Colonic mucosa (tissue), 4 donors: ENCODE measurements around the gene NUP43. TPM values are rescaled to one million over a fixed set of nuclear protein-coding genes. Genes with fewer than 3 reads are reported as not detected.

ENCODE experiments used
- DNase-seq: peaks from one replicate; pipeline ENCODE4 v3.0.0-alpha.2; 2020
- H3K27ac ChIP-seq: fragments of 200-600 bp; one replicate; pipeline ENCODE4 v1.8.0; 2021
- H3K27me3 ChIP-seq: fragments of 200-600 bp; one replicate; pipeline ENCODE4 v1.8.0; 2021
- H3K36me3 ChIP-seq: fragments of 200-600 bp; one replicate; pipeline ENCODE4 v1.8.0; 2021
- H3K4me1 ChIP-seq: fragments of 200-600 bp; one replicate; pipeline ENCODE4 v1.8.0; 2021; ENCODE audit warnings: mild to moderate bottlenecking
- H3K4me3 ChIP-seq: fragments of 200-600 bp; one replicate; pipeline ENCODE4 v1.8.0; 2021
- H3K9ac ChIP-seq, 2 donors: one replicate each; pipeline ENCODE4 v1.7.0; 2013; ENCODE audit warnings: control low read depth in 2 of 2, low read depth in 2 of 2, low read length in 2 of 2
- H3K9me3 ChIP-seq: fragments of 200-600 bp; one replicate; pipeline ENCODE4 v1.8.0; 2021
- CTCF ChIP-seq: fragments of 200-600 bp; IDR thresholded peaks from one replicate; pipeline ENCODE4 v1.8.0; 2022; ENCODE audit warnings: antibody characterized with exemption, mild to moderate bottlenecking
- intact Hi-C: fragments of 100-400 bp; cut with DNase I; formaldehyde crosslinking; loops from one replicate; pipeline ENCODE4 v1.14.1; 2022
- total RNA-seq, 2 donors: library from RNA; stranded (reverse); fragmentation: NEBNext Ultra II Directional in 1 of 2; extraction: Animal tissue kit (Norgen Biotek cat#: 25700) in 1 of 2; gene quantifications; one replicate each; pipeline ENCODE4 v1.2.1, GENCODE V29; 2021
- donor health status: healthy.
- donor health status: DM: no; HTN: no; CAD: no.
- donor health status: DM: no; HTN: no; CAD: no.

The NUP43 gene
- total RNA-seq, 2 donors from 2014 or later = 25.0 to 43.5 TPM

DNA sequence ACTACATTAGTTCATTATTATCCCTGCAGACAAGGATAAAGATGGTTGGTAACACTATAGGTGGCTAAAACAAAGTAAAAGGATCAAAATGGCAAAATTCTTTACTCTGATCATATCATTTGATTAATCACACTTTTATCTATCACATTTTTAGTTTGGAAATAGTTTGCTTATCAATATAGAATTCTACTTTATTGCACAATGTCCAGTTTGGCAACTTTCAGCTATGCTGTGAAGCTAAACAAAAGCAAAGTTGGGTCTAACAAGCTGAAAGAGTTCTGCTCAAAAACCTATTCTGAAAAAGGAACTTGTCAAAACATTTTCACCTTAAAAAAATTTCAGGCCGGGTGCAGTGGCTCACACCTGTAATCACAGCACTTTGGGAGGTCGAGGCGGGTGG is 20.5 kb downstream of the NUP43 start:
- Histone ChIP-seq H3K4me1 (no peaks in the 10 kb centered on the region), H3K27ac (no peak overlapping the region), H3K27me3 (no peaks in the 10 kb centered on the region), H3K9me3 (no peaks in the 10 kb centered on the region), H3K36me3 (peaks cover 3% of the 10 kb centered on the region), H3K9ac (no peak overlapping the region), H3K4me3 (no peak overlapping the region)
- no peak for DNase-seq
- intact Hi-C loops = no loop called here
- TF ChIP-seq CTCF = no peak

- H3K4me1 ChIP-seq = no peaks in the 10 kb centered on the region
- peak; percentile 75 for TF ChIP-seq CTCF
- no peaks in the 10 kb centered on the region for H3K36me3 ChIP-seq
- no peak overlapping the region for H3K27ac ChIP-seq
- intact Hi-C loops = loop anchor here (5.0 kb wide), 1 partner anchor 203 kb away; no protein-coding TSS in a partner anchor
- DNase-seq = peak; percentile 53
- no peak overlapping the region for H3K4me3 ChIP-seq
- H3K9me3 ChIP-seq = no peaks in the 10 kb centered on the region
- no peak overlapping the region for H3K9ac ChIP-seq
- no peaks in the 10 kb centered on the region for H3K27me3 ChIP-seq
Measured at GRCh38 chr6:149723771-149724417, 22.4 kb downstream of the NUP43 start.

- no peaks in the 10 kb centered on the region for H3K27me3 ChIP-seq
- no peaks in the 10 kb centered on the region for H3K9me3 ChIP-seq
- H3K4me1 ChIP-seq = no peaks in the 10 kb centered on the region
- no peak for DNase-seq
- TF ChIP-seq CTCF = no peak
- no peak overlapping the region for H3K9ac ChIP-seq
- H3K27ac ChIP-seq = no peak overlapping the region
- no peak overlapping the region for H3K4me3 ChIP-seq
- intact Hi-C loops = loop anchor here (5.0 kb wide), 1 partner anchor 204 kb away; no protein-coding TSS in a partner anchor
- H3K36me3 ChIP-seq = no peaks in the 10 kb centered on the region
Measured at GRCh38 chr6:149723262-149723661, 23.1 kb downstream of the NUP43 start.

DNA sequence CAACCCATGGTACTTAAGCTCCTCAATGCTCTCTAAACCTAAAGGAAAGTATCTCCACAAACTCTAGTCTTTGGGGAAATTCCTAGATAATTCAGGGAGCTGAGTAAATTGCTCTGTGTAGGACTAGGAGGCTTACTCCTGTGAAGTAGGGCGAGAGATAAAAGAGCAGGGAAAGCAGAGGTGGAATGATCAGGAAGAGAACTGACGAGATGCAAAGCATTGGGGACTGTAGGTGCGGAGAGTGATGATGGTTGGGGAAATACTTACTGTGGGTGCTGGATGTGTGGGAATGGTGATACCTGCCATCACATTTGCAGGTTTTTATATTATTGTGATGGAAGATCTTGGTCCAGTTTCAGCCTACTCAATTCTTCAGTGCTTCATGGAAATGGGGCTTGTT is 26.8 kb downstream of the NUP43 start:
- no peak overlapping the region for H3K9ac ChIP-seq
- no peaks in the 10 kb centered on the region for H3K36me3 ChIP-seq
- H3K27me3 ChIP-seq = no peaks in the 10 kb centered on the region
- no peak overlapping the region for H3K27ac ChIP-seq
- H3K4me1 ChIP-seq = no peaks in the 10 kb centered on the region
- H3K9me3 ChIP-seq = no peaks in the 10 kb centered on the region
- no peak for DNase-seq
- intact Hi-C loops = loop anchor here (5.0 kb wide), 1 partner anchor 152 kb away; the partner anchor contains the start of gene GINM1
- no peak overlapping the region for H3K4me3 ChIP-seq
- TF ChIP-seq CTCF = no peak

- intact Hi-C loops = loop anchor here (5.0 kb wide), 1 partner anchor 151 kb away; the partner anchor contains the start of gene GINM1
Measured at GRCh38 chr6:149717588-149718458, 28.5 kb downstream of the NUP43 start, which contains the start of gene LATS1. Gene LATS1, minus strand, starts transcription at chr6:149718101. Its CDS starts 15,975 bp downstream, at chr6:149702126.

More at GRCh38 chr6:149717588-149718458, 28.5 kb downstream of the NUP43 start, which contains the start of gene LATS1:
- Histone ChIP-seq H3K27ac (peak within 1 kb of the TSS; percentile 98), H3K27me3 (no peaks in the 10 kb centered on the region), H3K9me3 (no peaks in the 10 kb centered on the region), H3K4me1 (no peaks in the 10 kb centered on the region), H3K4me3 (peak within 1 kb of the TSS; percentile 81), H3K9ac (peak within 1 kb of the TSS; percentile 89 to 99), H3K36me3 (no peaks in the 10 kb centered on the region)
- TF ChIP-seq CTCF = no peak
- DNase-seq = peak; percentile 93
